Gastroesophageal sphincter (tissue), 3 donors: ENCODE results near the gene PDE1C.

ENCODE experiments used
- CTCF ChIP-seq, 4 experiments: fragments of 200-600 bp in 2 of 4; fragments of 450-650 bp in 2 of 4; sonication (generic) in 1 of 4; IDR thresholded peaks; one replicate each; pipeline ENCODE4 v1.5.1; 2017 to 2019; ENCODE audit warnings: antibody characterized with exemption in 4 of 4, mild to moderate bottlenecking in 2 of 4, moderate library complexity in 2 of 4
- POLR2A ChIP-seq, 2 donors: fragments of 450-650 bp; IDR thresholded peaks; one replicate each; pipeline ENCODE4 v1.6.1; 2017; ENCODE audit warnings: antibody characterized with exemption in 2 of 2, mild to moderate bottlenecking in 2 of 2, moderate library complexity in 1 of 2
- POLR2AphosphoS5 ChIP-seq: sonication (generic); formaldehyde crosslinking; IDR thresholded peaks from one replicate; pipeline ENCODE4 v1.6.1; 2017; ENCODE audit warnings: antibody characterized with exemption

- no peak for TF ChIP-seq POLR2A (IDR thresholded peaks at IDR 0.05)
- TF ChIP-seq POLR2AphosphoS5 = no peak
- TF ChIP-seq CTCF (IDR thresholded peaks at IDR 0.05) = no peak
These were observed 364.8 kb downstream of the PDE1C start for GRCh38 chr7:31705377-31705776.
